Breast epithelium (tissue), 3 donors: ENCODE data around the gene FAM43A.

ENCODE experiments used
- CTCF ChIP-seq, 3 donors: fragments of 450-650 bp; IDR thresholded peaks; one replicate each; pipeline ENCODE4 v1.5.1; 2016 to 2017; ENCODE audit warnings: antibody characterized with exemption in 3 of 3, mild to moderate bottlenecking in 3 of 3, moderate library complexity in 3 of 3
- POLR2AphosphoS5 ChIP-seq, 3 donors: sonication (generic); formaldehyde crosslinking; IDR thresholded peaks; one replicate each; pipeline ENCODE4 v1.6.1; 2017; ENCODE audit warnings: antibody characterized with exemption in 3 of 3

DNA sequence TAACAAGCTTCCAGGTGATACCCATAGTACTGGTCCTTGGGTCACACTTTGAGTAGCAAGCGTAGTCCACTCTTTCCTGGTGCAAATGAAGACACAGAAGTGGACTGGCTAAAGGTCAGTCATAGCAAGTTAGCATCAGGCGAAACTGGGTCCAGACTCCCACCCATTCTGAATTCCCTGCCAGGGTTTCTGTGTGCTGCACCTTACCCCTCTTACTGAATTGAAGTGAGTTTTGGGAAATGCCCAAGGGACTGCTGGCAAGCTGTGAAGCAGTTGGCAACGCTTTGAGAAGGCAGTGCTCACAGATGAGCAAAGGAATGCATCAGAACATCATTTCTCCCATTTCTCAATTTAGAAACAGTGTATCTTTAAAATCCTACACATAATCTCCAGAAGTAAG lies 11.9 kb upstream of the FAM43A start:
- no peak for TF ChIP-seq POLR2AphosphoS5 (IDR thresholded peaks at IDR 0.05)
- TF ChIP-seq CTCF (IDR thresholded peaks at IDR 0.05) = no peak
